DMS 273 (cell line): ENCODE data around the gene CFAP20DC.
"Not testable (repeated sequence)": the region's sequence is repeated elsewhere in the genome, so short reads cannot be mapped to it uniquely, and the experiment has no call there.

ENCODE experiments used
- DNase-seq: peaks from one replicate; lab custom pipeline; 2025; ENCODE audit not compliant: unreplicated experiment; lab: John Stamatoyannopoulos, UW

The CFAP20DC gene

DNA sequence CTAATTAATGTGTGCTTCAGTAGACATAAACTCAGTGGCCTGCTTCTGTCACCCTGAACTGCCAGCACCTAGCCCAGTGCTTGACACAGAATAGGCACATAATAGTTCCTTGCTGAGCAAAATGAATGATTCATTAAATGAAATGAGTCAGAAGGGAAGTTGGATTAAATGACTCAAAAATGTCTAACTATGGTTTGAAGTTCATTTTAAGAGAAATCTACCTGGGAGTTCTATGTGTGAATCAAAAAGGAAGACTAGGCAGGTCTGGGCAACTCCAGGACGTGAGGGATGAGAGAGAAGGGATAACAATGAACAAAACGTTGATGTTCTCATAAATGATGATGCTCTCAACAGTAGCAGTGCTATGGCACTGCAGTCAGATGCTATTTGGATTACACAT, 175.0 kb downstream of the CFAP20DC start:
- no peak for DNase-seq

GRCh38 chr3:58874248-58874741, 175.5 kb downstream of the CFAP20DC start:
- no peak for DNase-seq

DNA sequence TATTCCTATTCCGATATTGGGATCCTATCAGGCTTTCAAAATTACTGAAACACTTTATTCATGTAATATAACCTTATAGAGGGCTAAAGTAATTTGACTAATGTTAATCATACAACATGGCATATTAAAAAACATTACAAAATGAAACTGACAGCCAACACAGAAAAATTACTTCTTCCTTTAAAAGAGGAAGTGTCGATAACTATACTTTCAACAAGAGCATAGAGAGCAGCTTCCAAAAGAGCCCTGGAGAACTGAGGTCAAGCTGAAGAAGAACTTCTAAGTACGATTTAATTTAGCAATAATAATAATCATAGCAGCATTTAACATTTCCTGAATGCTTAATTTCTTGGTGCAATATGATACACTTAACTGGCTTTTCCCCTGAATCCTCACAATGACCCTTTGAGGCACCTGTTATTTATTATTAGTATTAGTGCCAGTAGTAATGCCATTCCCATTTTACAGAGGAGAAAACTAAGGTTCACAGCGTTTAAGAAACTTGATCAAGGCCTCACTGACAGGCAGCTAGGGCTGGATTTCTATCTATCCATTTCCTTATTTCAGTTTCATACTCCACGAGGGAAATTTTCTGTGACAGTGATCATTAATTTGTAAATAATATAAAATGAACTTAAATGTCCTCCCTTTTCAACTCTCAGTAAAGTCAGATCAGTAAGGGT, 181.6 kb downstream of the CFAP20DC start:
- DNase-seq, result no peak

- DNase-seq, result no peak
Observed at GRCh38 chr3:58867621-58868020, 182.2 kb downstream of the CFAP20DC start.

DNA sequence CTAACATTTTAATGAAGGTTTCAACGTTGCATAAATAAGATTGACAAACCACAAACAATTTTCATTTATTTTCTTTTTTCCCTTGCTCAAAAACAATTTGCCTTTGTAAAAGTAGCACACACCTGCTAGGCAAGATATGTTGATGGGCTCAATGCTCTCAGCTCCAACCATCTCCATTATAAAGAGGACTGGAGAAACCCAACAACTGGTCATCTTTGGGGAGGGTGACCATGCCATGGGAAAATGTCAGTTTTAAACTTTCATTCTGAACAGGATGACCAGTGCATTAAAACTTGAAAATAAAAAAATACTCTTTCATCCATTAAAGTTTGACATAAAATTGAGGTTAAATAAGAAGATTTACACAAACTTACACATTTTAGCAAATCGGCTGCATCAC, 183.7 kb downstream of the CFAP20DC start:
- DNase-seq, result no peak

- no peak for DNase-seq
Observed at GRCh38 chr3:58864480-58864879, 185.3 kb downstream of the CFAP20DC start.

DNA sequence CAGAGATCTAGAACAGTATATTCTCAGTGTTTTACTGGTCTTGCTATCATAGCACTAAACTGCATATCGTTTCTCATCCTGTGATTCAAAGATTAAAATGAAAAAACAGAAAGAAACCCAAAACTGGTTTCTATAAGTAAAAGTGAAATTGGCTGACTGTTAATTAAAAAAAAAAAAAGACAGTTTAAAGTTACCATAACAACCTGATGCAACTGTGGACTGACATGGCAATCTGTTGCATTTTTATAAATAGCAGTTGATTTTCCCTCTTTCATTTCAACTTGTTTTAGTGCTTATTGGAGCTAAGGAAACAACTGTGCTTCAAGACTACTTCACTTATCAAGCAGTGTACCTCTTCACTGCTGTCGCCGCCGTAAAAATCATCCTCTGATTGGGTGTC, 186.6 kb downstream of the CFAP20DC start:
- DNase-seq, result no peak

DNA sequence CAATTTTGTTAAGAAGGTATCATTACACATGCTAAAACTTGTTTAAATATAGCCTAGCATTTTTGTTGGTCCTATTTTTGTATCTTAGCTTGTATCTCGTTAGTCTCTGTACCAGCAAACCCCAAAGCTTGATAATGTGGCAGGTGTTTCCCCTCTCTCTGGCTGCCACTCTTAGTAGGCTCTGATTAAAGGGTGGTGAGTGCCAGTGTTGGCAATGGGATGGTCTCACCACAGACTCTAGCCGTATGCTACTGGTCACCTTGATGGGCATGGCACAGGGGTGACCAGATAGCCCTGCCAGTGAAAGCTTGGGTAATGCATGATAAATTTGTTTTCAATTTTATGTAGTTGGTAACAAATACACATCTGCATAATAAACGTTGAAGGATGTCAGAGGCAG, 188.3 kb downstream of the CFAP20DC start:
- no peak for DNase-seq

- peak; percentile 6 for DNase-seq
Observed at GRCh38 chr3:58858126-58858525, 191.7 kb downstream of the CFAP20DC start.

- no peak for DNase-seq
Observed at GRCh38 chr3:58857402-58857801, 192.4 kb downstream of the CFAP20DC start.

DNA sequence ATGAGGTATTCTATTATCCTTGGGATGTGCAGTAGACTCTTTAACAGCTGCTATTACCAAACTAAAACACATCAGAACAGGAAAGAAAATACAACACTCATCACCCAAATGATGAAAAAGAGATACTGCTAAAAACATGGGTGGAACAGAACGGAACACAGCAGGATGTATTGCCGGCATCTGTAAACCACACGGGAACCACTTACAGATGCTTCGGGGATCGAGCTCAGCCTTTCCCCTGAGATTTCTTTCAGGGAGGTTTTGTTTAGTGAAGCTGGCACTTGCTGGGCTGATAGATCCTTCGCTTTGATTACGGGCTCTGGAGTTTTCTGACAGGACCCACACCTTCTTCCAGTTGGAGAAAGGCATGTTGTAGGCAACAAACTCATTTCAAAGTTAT, 201.0 kb downstream of the CFAP20DC start:
- DNase-seq, result no peak

DNA sequence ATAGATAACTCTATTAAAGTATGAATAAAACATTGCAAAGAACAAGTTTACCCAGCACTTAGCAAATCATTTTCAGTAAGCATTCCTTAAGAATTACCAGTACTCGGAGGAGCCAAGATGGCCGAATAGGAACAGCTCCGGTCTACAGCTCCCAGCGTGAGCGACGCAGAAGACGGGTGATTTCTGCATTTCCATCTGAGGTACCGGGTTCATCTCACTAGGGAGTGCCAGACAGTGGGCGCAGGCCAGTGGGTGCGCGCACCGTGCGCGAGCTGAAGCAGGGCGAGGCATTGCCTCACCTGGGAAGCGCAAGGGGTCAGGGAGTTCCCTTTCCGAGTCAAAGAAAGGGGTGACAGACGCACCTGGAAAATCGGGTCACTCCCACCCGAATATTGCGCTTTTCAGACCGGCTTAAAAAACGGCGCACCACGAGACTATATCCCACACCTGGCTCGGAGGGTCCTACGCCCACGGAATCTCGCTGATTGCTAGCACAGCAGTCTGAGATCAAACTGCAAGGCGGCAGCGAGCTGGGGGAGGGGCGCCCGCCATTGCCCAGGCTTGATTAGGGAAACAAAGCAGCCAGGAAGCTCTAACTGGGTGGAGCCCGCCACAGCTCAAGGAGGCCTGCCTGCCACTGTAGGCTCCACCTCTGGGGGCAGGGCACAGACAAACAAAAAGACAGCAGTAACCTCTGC, 207.6 kb downstream of the CFAP20DC start:
- not testable (repeated sequence) for DNase-seq

DNA sequence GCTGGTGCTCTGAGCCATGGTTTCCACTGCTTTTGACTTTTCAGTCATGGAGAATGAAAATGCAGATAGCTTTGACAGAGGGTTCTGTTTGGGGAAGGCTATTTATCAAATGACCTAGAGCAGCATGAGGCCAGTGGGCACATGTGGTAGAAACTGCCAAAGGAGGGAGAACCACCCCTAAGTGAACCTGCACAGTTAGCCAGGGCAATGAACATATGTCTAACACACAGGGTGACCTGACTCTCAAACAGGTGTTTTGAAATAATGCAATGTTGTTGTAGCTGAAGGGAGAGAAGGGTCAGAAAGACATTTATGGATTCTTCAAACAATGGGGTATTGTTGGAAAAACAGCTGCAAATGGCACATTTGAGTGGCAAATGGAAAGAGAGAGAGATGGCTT, 208.9 kb downstream of the CFAP20DC start:
- no peak for DNase-seq

- no peak for DNase-seq
Observed at GRCh38 chr3:58839964-58840363, 209.9 kb downstream of the CFAP20DC start.

- no peak for DNase-seq
Observed at GRCh38 chr3:58839187-58839586, 210.6 kb downstream of the CFAP20DC start.

GRCh38 chr3:58837856-58838255, 212.0 kb downstream of the CFAP20DC start:
- DNase-seq, result no peak

- no peak for DNase-seq
Observed at GRCh38 chr3:58837141-58837843, 212.5 kb downstream of the CFAP20DC start.

DNA sequence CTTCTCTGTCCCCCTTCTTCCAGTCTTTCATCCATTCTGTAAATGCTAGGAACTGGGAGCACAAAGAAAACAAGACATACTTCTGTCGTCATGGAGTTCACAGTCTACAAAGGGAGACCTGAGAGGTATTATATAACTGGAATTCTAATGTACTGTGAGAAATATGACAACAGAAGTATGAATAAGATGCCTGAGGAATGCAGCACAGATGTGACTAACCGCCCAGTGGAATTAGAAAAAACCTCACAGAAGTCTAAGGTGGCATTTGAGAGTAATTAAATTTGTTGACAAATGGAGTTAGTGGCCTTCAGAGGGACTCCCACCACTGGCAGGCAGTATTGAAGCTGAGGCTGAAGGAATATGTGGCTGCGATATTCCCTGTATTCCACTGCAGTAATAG, 214.7 kb downstream of the CFAP20DC start:
- no peak for DNase-seq

DNA sequence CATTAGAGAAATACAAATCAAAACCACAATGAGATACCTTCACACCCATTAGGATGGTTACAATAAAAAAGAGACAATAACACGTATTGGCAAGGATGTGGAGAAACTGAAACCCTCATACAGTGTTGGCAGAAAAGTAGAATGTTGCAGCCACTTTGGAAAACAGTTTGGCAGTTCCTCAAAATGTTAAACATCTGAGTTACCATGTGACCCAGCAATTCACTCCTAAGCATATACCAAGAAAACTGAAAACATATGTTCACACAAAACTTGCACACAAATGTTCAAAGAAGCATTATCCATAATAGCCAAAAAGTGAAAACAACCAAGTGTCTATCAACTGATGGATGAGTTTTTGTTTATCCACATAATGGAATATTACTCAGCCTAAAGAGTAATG, 216.3 kb downstream of the CFAP20DC start:
- DNase-seq, result no peak

- DNase-seq, result no peak
Observed at GRCh38 chr3:58829321-58830000, 220.4 kb downstream of the CFAP20DC start.

DNA sequence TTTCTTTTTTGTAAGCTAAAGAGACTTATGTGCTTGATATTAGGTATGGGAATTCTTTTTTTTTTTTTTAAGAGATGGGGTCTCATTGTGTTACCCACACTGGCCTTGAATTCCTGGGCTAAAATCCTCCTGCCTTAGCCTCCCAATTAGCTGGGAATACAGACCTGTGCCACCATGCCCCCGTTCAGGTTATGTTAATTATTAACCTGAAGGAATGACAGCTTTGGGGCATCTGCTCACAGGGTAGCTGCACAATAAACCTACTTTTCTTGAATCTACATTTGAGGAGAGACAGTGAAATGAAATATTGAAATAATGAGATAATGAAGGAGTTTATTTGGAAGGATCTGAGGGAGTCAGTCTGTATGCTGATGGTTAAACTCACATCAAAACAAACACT, 225.0 kb downstream of the CFAP20DC start:
- no peak for DNase-seq
